GM21529 (cell line): ENCODE data around the gene CNTN3.

ENCODE experiments used
- ATAC-seq: cut with Tn5 transposase; IDR thresholded peaks from one replicate; pipeline ENCODE4 v1.9.1; 2021; ENCODE audit not compliant: unreplicated experiment

The CNTN3 gene

GRCh38 chr3:74611206-74611605, 3.3 kb downstream of the CNTN3 start:
- ATAC-seq, result no peak

- no peak for ATAC-seq
These were observed 6.7 kb downstream of the CNTN3 start for GRCh38 chr3:74607803-74608202.

GRCh38 chr3:74606996-74607395, 7.5 kb downstream of the CNTN3 start:
- no peak for ATAC-seq

- no peak for ATAC-seq
These were observed 9.0 kb downstream of the CNTN3 start for GRCh38 chr3:74605437-74605836.

- ATAC-seq, result no peak
These were observed 11.2 kb downstream of the CNTN3 start for GRCh38 chr3:74603292-74603691.

GRCh38 chr3:74602471-74602870, 12.0 kb downstream of the CNTN3 start:
- no peak for ATAC-seq

- ATAC-seq, result no peak
These were observed 12.7 kb downstream of the CNTN3 start for GRCh38 chr3:74601793-74602192.

- no peak for ATAC-seq
These were observed 14.9 kb downstream of the CNTN3 start for GRCh38 chr3:74599564-74599963.

- ATAC-seq, result no peak
These were observed 21.3 kb downstream of the CNTN3 start for GRCh38 chr3:74593152-74593551.

- ATAC-seq, result no peak
These were observed 22.1 kb downstream of the CNTN3 start for GRCh38 chr3:74592359-74592758.

GRCh38 chr3:74591946-74592345, 22.5 kb downstream of the CNTN3 start:
- no peak for ATAC-seq

GRCh38 chr3:74591342-74591741, 23.1 kb downstream of the CNTN3 start:
- no peak for ATAC-seq

GRCh38 chr3:74590620-74591262, 23.7 kb downstream of the CNTN3 start:
- no peak for ATAC-seq

GRCh38 chr3:74584782-74585181, 29.7 kb downstream of the CNTN3 start:
- no peak for ATAC-seq

- no peak for ATAC-seq
These were observed 31.5 kb downstream of the CNTN3 start for GRCh38 chr3:74582982-74583381.

- no peak for ATAC-seq
These were observed 38.6 kb downstream of the CNTN3 start for GRCh38 chr3:74575857-74576256.

- no peak for ATAC-seq
These were observed 43.3 kb downstream of the CNTN3 start for GRCh38 chr3:74571118-74571517.
